Mesenchymal stem cell (in vitro differentiated cells and primary cell): ENCODE results near the gene ELK3.

Experiments used
- DNase-seq: peaks from one replicate; pipeline ENCODE4 v3.0.0-alpha.2; 2013
- H2AFZ ChIP-seq: one replicate; pipeline ENCODE4 v1.6.1; 2013; ENCODE audit warnings: low read depth, mild to moderate bottlenecking, control low read depth, inconsistent platforms, low read length, moderate library complexity
- H2AK5ac ChIP-seq: 2 replicates; pipeline ENCODE4 v1.6.1; 2013; ENCODE audit warnings: low read length, moderate library complexity, mild to moderate bottlenecking, inconsistent platforms; ENCODE audit not compliant: severe bottlenecking
- H2BK120ac ChIP-seq: one replicate; pipeline ENCODE4 v1.6.1; 2013; ENCODE audit warnings: low read depth, mild to moderate bottlenecking, inconsistent platforms, low read length, moderate library complexity
- H2BK12ac ChIP-seq, 2 experiments: one replicate each; pipeline ENCODE4 v1.6.1; 2013; ENCODE audit warnings: inconsistent platforms in 2 of 2, low read length in 2 of 2, mild to moderate bottlenecking in 2 of 2, moderate library complexity in 2 of 2, control low read depth in 1 of 2
- H2BK15ac ChIP-seq: one replicate; pipeline ENCODE4 v1.6.1; 2013; ENCODE audit warnings: mild to moderate bottlenecking, low read depth, inconsistent platforms; ENCODE audit not compliant: poor library complexity, severe bottlenecking
- H2BK5ac ChIP-seq: 2 replicates; pipeline ENCODE4 v1.6.1; 2013; ENCODE audit warnings: low read depth, mild to moderate bottlenecking, low read length, control low read depth, inconsistent platforms; ENCODE audit not compliant: poor library complexity, severe bottlenecking
- H3K14ac ChIP-seq, 2 experiments: one replicate each; pipeline ENCODE4 v1.6.1; 2013; ENCODE audit warnings: inconsistent platforms in 2 of 2, low read length in 2 of 2, control low read depth in 1 of 2, mild to moderate bottlenecking in 1 of 2, moderate library complexity in 1 of 2
- H3K18ac ChIP-seq, 2 experiments: one replicate each; pipeline ENCODE4 v1.6.1; 2013; ENCODE audit warnings: inconsistent platforms in 2 of 2, low read length in 2 of 2, control low read depth in 1 of 2, low read depth in 1 of 2, mild to moderate bottlenecking in 1 of 2
- H3K23ac ChIP-seq, 2 experiments: one replicate each; pipeline ENCODE4 v1.6.1; 2013; ENCODE audit warnings: inconsistent platforms in 2 of 2, low read length in 2 of 2, mild to moderate bottlenecking in 2 of 2, moderate library complexity in 2 of 2, control low read depth in 1 of 2
- H3K27ac ChIP-seq: 2 replicates; pipeline ENCODE4 v1.5.1; 2013; ENCODE audit warnings: mild to moderate bottlenecking, moderate library complexity, low read length, control low read depth, inconsistent platforms; ENCODE audit not compliant: poor library complexity, severe bottlenecking
- H3K27me3 ChIP-seq, 2 experiments: 2 replicates each; pipeline versions ENCODE4 v1.6.1 to v1.7.0; 2013; ENCODE audit warnings: low read length in 2 of 2, mild to moderate bottlenecking in 2 of 2, moderate library complexity in 2 of 2, control low read depth in 1 of 2, inconsistent platforms in 1 of 2; ENCODE audit not compliant: control insufficient read depth in 1 of 2, insufficient read depth in 1 of 2
- H3K36me3 ChIP-seq, 2 experiments: 2 replicates each; pipeline versions ENCODE4 v1.6.1 to v1.7.0; 2013; ENCODE audit warnings: low read length in 2 of 2, control low read depth in 1 of 2, inconsistent platforms in 1 of 2, low read depth in 1 of 2, mild to moderate bottlenecking in 1 of 2; ENCODE audit not compliant: insufficient read depth in 2 of 2, control insufficient read depth in 1 of 2
- H3K4ac ChIP-seq, 2 experiments: one replicate each; pipeline ENCODE4 v1.6.1; 2013; ENCODE audit warnings: inconsistent platforms in 2 of 2, low read length in 2 of 2, mild to moderate bottlenecking in 2 of 2, moderate library complexity in 2 of 2, control low read depth in 1 of 2, low read depth in 1 of 2
- H3K4me1 ChIP-seq: 2 replicates; pipeline ENCODE4 v1.6.1; 2013; ENCODE audit warnings: low read depth, low read length, control low read depth; ENCODE audit not compliant: control insufficient read depth, insufficient read depth
- H3K4me2 ChIP-seq: 2 replicates; pipeline ENCODE4 v1.6.1; 2013; ENCODE audit warnings: low read length, mild to moderate bottlenecking, inconsistent platforms; ENCODE audit not compliant: poor library complexity, severe bottlenecking
- H3K4me3 ChIP-seq, 2 experiments: 2 replicates each; pipeline versions ENCODE4 v1.5.1 to v1.7.0; 2013; ENCODE audit warnings: low read length in 2 of 2, mild to moderate bottlenecking in 2 of 2, control low read depth in 1 of 2, low read depth in 1 of 2; ENCODE audit not compliant: insufficient read depth in 1 of 2
- H3K79me1 ChIP-seq: replicated peaks from 2 replicates; pipeline ENCODE4 v1.6.1; 2013; ENCODE audit warnings: mild to moderate bottlenecking, control low read depth, low read length, inconsistent platforms; ENCODE audit not compliant: poor library complexity, severe bottlenecking
- H3K9ac ChIP-seq: 2 replicates; pipeline ENCODE4 v1.7.0; 2013; ENCODE audit warnings: mild to moderate bottlenecking, low read length, moderate library complexity
- H3K9me3 ChIP-seq: 2 replicates; pipeline ENCODE4 v1.7.0; 2013; ENCODE audit warnings: mild to moderate bottlenecking, low read length; ENCODE audit not compliant: control insufficient read depth
- H4K8ac ChIP-seq: one replicate; pipeline ENCODE4 v1.6.1; 2013; ENCODE audit warnings: inconsistent platforms, mild to moderate bottlenecking, low read length, moderate library complexity
- H4K91ac ChIP-seq: one replicate; pipeline ENCODE4 v1.6.1; 2013; ENCODE audit warnings: mild to moderate bottlenecking, low read length, inconsistent platforms
- WGBS: methylation state at CpG from one replicate; pipeline ENCODE4 v1.1.7; 2013; ENCODE audit warnings: mixed read lengths; 5-methylcytosine and 5-hydroxymethylcytosine counted together

Gene ELK3

DNA sequence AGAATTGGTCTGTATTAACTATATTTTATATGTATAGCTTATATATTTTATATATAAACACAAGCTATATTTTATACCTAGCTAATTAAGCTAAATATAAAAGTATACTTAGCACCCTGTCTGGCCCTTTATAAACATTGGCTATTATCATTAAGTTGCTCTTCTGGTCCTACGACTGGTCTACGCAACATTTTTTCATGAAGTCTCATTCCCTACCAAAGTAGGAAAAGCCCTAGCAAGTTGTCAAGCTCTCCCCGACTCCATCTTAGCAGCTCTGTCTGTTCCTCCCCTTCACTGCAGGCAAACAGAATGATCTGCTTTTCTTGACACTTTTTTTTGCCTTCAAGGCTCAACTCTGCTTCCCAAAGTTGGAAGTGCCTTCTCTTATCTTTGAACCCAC, 36.7 kb upstream of the ELK3 start:
- H4K91ac ChIP-seq, result no peak overlapping the region
- no peak overlapping the region for H3K4ac ChIP-seq
- no peaks in the 10 kb centered on the region for H3K9me3 ChIP-seq
- H2AFZ ChIP-seq, result no peak overlapping the region
- H3K27me3 ChIP-seq, result no peaks in the 10 kb centered on the region
- no peak overlapping the region for H2BK15ac ChIP-seq
- no peak overlapping the region for H3K9ac ChIP-seq
- no peak overlapping the region for H2BK120ac ChIP-seq
- no peak overlapping the region for H3K23ac ChIP-seq
- no peak overlapping the region for H3K18ac ChIP-seq
- WGBS, result 96% methylated on average over 3 of the region's 3 CpGs
- H3K4me3 ChIP-seq, result no peak overlapping the region
- peaks cover 2% of the 10 kb centered on the region for H3K4me1 ChIP-seq
- no peak overlapping the region for H2BK12ac ChIP-seq
- no peak overlapping the region for H2AK5ac ChIP-seq
- no peaks in the 10 kb centered on the region for H3K36me3 ChIP-seq
- H3K4me2 ChIP-seq, result no peak overlapping the region
- H2BK5ac ChIP-seq, result no peak overlapping the region
- no peak overlapping the region for H3K27ac ChIP-seq
- no peak for DNase-seq
- no peak overlapping the region for H4K8ac ChIP-seq
- H3K14ac ChIP-seq, result no peak overlapping the region
- no peaks in the 10 kb centered on the region for H3K79me1 ChIP-seq

DNA sequence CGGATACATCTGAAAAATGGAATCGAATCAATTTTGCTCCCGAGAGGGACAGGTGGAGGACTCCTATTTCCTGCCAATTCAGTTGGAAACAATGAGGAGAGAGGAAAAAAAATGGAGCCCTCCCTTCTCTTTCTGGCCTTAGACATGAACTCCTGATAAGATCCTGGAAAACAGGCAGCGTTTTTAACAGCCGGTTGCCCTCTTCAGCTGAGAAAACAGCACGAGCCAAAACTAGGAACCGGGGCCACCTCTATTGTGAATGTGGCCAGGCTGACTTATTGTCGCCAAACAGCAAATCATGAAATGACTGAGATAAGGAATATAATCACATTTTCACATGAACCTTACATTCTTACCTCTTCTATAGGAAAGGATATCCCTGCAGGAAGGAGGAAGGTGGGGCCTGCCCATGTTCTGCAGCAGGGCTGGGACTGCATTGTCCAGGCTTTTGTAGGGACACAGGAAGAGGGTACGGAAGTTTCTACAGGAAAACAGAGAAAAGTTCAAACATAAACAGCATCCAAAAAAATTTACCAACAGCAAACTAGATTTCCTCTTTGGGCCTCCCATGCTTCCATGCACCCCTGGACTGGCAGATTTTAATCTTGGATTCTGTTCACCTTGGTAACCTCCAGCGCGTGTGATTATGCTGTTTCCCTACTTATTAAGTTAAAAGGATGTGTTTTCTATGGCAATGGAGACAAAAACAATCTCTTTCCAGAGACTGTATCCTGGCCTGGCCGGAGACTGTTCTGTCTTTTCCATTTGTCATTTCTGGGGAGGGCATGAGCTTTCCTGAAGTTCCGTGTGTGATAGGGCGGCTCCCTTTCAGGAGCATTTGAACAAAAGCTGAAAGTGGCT, 29.0 kb upstream of the ELK3 start:
- Histone ChIP-seq H4K91ac (no peak overlapping the region), H3K23ac (no peak overlapping the region), H3K27me3 (peaks cover 0 to 4% of the 10 kb centered on the region in 2 experiments), H2BK120ac (no peak overlapping the region), H3K9ac (no peak overlapping the region), H3K9me3 (no peaks in the 10 kb centered on the region), H3K4me2 (no peak overlapping the region), H3K79me1 (no peaks in the 10 kb centered on the region), H2BK12ac (no peak overlapping the region), H3K4me3 (no peak overlapping the region), H3K14ac (no peak overlapping the region), H3K4ac (no peak overlapping the region), H3K36me3 (no peaks in the 10 kb centered on the region), H2AK5ac (no peak overlapping the region), H2BK15ac (no peak overlapping the region), H3K4me1 (no peaks in the 10 kb centered on the region), H3K18ac (no peak overlapping the region), H2AFZ (no peak overlapping the region), H4K8ac (no peak overlapping the region), H3K27ac (no peak overlapping the region), H2BK5ac (no peak overlapping the region)
- DNase-seq, result no peak
- 87% methylated on average over 12 of the region's 14 CpGs for WGBS

DNA sequence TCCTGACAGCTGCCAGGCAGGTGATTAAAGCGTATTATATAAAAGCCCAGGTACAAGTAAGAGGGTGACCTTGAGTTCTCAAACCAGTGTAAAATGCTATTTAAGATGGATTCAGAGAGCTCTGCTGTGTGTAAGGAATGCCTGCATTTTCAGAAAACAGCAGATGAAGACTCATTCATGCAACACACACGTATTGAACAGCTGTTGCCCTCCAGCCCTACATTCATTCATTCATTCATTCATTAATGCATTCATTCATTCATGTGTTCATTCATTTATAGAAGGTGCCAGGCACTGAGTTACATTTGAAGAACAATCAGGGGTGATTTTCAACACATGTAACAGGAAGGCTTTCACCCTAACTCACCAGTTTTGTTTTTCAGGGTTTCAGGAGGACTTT, 27.4 kb upstream of the ELK3 start:
- no peak overlapping the region for H2AFZ ChIP-seq
- H2BK12ac ChIP-seq, result no peak overlapping the region
- no peak overlapping the region for H3K9ac ChIP-seq
- no peaks in the 10 kb centered on the region for H3K4me1 ChIP-seq
- H2BK15ac ChIP-seq, result no peak overlapping the region
- no peaks in the 10 kb centered on the region for H3K9me3 ChIP-seq
- H3K27ac ChIP-seq, result no peak overlapping the region
- no peaks in the 10 kb centered on the region for H3K36me3 ChIP-seq
- H3K4me2 ChIP-seq, result no peak overlapping the region
- no peak overlapping the region for H2AK5ac ChIP-seq
- no peak overlapping the region for H4K8ac ChIP-seq
- no peak overlapping the region for H4K91ac ChIP-seq
- H2BK5ac ChIP-seq, result no peak overlapping the region
- no peak overlapping the region for H3K4me3 ChIP-seq
- no peaks in the 10 kb centered on the region for H3K79me1 ChIP-seq
- peaks cover 0 to 4% of the 10 kb centered on the region in 2 experiments for H3K27me3 ChIP-seq
- no peak overlapping the region for H3K4ac ChIP-seq
- no peak overlapping the region for H3K18ac ChIP-seq
- H2BK120ac ChIP-seq, result no peak overlapping the region
- no peak overlapping the region for H3K23ac ChIP-seq
- DNase-seq, result no peak
- no peak overlapping the region for H3K14ac ChIP-seq
- WGBS, result 75% methylated on average over 2 of the region's 2 CpGs

DNA sequence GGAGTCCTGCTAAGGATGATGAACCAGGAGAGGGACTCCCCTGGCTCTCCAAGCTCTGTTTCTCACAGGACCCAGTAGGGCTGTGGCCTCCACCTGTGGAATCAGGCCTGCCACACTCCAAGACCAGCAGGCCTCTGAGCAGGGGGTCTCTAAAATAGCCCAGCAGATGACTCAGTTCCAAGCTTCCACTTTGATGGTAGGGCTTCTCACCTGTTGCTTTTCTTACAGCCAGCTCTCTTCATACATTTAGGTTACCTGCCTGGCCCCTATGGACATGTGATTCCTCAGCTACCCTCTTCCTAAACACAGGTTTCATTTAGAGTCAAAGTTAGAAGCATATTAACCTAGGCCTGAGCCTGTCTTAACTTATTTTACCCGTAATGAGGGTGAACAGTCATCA, 26.7 kb upstream of the ELK3 start:
- Histone ChIP-seq H2BK5ac (no peak overlapping the region), H3K14ac (no peak overlapping the region), H4K8ac (no peak overlapping the region), H3K27me3 (peaks cover 0 to 4% of the 10 kb centered on the region in 2 experiments), H3K27ac (no peak overlapping the region), H2BK15ac (no peak overlapping the region), H3K4me2 (no peak overlapping the region), H3K36me3 (no peaks in the 10 kb centered on the region), H3K23ac (no peak overlapping the region), H2AK5ac (no peak overlapping the region), H3K18ac (no peak overlapping the region), H2BK12ac (no peak overlapping the region), H3K79me1 (no peaks in the 10 kb centered on the region), H4K91ac (no peak overlapping the region), H3K4me1 (no peaks in the 10 kb centered on the region), H3K9ac (no peak overlapping the region), H3K4me3 (no peak overlapping the region), H3K4ac (no peak overlapping the region), H2AFZ (no peak overlapping the region), H3K9me3 (no peaks in the 10 kb centered on the region), H2BK120ac (no peak overlapping the region)
- DNase-seq, result no peak
- 86% methylated on average over 1 of the region's 1 CpG for WGBS
